B cell (primary cell): ENCODE measurements around the gene STARD3NL.

Experiments
- CTCF ChIP-seq: fragments of 200-600 bp; IDR thresholded peaks from one replicate; pipeline ENCODE4 v1.8.0; 2022; ENCODE audit warnings: antibody characterized with exemption, mild to moderate bottlenecking
- EZH2 ChIP-seq: IDR thresholded peaks from 2 replicates; pipeline ENCODE4 v1.6.1; 2012; ENCODE audit warnings: borderline replicate concordance, low read depth, mild to moderate bottlenecking, moderate library complexity, low read length; ENCODE audit not compliant: insufficient read depth, poor library complexity, severe bottlenecking

DNA sequence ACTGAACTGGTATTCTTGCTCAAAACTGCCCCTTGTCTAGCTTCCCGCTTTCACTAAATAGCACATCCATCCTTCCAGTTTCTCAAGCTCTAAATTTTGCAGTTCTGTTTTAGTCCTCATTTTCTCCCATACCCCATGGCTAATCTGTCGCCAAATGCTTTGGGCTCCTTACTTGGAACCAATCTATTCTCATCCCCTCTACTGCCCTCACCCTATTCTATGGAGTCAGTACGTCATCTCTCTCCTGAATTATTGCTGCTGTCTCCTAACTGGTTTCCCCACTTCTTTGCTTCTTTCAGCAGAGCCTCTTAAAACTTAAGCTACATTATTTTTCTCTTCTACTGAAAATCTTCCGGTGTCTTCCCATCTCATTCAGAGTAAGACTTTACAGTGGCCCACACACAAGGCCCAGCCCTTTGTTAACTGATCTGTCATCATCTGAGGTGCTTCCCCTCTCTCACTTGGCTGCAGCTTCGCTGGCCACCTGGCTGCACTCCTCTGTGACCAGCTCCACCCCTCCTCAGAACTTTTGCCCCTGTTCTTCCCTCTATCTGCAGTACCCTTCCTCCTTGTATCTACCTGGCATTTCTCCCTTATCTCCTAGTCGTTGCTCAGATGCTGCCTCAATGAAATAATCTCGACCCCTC lies 9.9 kb downstream of the STARD3NL start:
- no peak for TF ChIP-seq EZH2
- TF ChIP-seq CTCF, result no peak
